ENCODE data around the gene NRSN2. TPM values are rescaled to one million over a fixed set of nuclear protein-coding genes. Genes with fewer than 3 reads are reported as not detected.

NRSN2 gene
- total RNA-seq, 4 donors from 2014 or later, result 3.7 to 13.8 (median 7.2) TPM

GRCh38 chr20:396252-396618 is 49.3 kb downstream of the NRSN2 start:
- H3K4me3 ChIP-seq, result no peak overlapping the region
- H3K9me3 ChIP-seq, result no peaks in the 10 kb centered on the region
- intact Hi-C loops (cut with DNase I), result no loop called here
- TF ChIP-seq POLR2A (IDR thresholded peaks at IDR 0.05), result no peak
- TF ChIP-seq, protein P1, sequence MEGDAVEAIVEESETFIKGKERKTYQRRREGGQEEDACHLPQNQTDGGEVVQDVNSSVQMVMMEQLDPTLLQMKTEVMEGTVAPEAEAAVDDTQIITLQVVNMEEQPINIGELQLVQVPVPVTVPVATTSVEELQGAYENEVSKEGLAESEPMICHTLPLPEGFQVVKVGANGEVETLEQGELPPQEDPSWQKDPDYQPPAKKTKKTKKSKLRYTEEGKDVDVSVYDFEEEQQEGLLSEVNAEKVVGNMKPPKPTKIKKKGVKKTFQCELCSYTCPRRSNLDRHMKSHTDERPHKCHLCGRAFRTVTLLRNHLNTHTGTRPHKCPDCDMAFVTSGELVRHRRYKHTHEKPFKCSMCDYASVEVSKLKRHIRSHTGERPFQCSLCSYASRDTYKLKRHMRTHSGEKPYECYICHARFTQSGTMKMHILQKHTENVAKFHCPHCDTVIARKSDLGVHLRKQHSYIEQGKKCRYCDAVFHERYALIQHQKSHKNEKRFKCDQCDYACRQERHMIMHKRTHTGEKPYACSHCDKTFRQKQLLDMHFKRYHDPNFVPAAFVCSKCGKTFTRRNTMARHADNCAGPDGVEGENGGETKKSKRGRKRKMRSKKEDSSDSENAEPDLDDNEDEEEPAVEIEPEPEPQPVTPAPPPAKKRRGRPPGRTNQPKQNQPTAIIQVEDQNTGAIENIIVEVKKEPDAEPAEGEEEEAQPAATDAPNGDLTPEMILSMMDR (IDR thresholded peaks at IDR 0.05), result no peak
- no peaks in the 10 kb centered on the region for H3K27me3 ChIP-seq
- H3K27ac ChIP-seq, result no peak overlapping the region
- no peaks in the 10 kb centered on the region for H3K4me1 ChIP-seq
- WGBS, 2 donors, result 80 to 100% methylated on average over 1 to 4 of the region's 24 CpGs
- H3K36me3 ChIP-seq, result peaks cover 0 to 68% (median 9%) of the 10 kb centered on the region in 3 donors
- no peak for DNase-seq

DNA sequence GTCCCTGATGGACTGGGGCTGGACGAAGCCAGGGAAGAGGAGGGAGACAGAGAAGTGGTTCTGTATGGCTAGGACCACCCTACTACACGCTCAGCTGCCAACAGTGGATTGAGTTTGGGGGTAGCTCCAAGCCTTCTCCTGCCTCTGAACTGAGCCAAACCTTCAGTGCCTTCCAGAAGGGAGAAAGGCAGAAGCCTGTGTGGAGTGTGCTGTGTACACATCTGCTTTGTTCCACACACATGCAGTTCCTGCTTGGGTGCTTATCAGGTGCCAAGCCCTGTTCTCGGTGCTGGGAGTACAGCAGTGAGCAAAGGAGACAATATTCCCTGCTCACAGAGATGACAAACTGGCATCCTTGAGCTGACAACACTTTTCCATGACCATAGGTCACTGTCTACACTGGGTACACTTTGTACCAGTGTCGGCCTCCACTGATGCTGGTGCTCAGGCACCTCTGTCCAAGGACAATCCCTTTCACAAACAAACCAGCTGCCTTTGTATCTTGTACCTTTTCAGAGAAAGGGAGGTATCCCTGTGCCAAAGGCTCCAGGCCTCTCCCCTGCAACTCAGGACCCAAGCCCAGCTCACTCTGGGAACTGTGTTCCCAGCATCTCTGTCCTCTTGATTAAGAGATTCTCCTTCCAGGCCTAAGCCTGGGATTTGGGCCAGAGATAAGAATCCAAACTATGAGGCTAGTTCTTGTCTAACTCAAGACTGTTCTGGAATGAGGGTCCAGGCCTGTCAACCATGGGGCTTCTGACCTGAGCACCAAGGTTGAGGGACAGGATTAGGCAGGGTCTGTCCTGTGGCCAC is 49.9 kb downstream of the NRSN2 start:
- intact Hi-C loops (cut with DNase I), result no loop called here
- Histone ChIP-seq H3K27me3 (no peaks in the 10 kb centered on the region), H3K9me3 (no peaks in the 10 kb centered on the region), H3K4me3 (no peak overlapping the region), H3K36me3 (peaks cover 0 to 63% (median 9%) of the 10 kb centered on the region in 3 donors), H3K27ac (no peak overlapping the region), H3K4me1 (no peaks in the 10 kb centered on the region)
- no peak for DNase-seq
- TF ChIP-seq, protein P1 (IDR thresholded peaks at IDR 0.05), result no peak
- no peak for TF ChIP-seq POLR2A (IDR thresholded peaks at IDR 0.05)
- WGBS, 2 donors, result 89% methylated on average over 2 to 3 of the region's 4 CpGs

DNA sequence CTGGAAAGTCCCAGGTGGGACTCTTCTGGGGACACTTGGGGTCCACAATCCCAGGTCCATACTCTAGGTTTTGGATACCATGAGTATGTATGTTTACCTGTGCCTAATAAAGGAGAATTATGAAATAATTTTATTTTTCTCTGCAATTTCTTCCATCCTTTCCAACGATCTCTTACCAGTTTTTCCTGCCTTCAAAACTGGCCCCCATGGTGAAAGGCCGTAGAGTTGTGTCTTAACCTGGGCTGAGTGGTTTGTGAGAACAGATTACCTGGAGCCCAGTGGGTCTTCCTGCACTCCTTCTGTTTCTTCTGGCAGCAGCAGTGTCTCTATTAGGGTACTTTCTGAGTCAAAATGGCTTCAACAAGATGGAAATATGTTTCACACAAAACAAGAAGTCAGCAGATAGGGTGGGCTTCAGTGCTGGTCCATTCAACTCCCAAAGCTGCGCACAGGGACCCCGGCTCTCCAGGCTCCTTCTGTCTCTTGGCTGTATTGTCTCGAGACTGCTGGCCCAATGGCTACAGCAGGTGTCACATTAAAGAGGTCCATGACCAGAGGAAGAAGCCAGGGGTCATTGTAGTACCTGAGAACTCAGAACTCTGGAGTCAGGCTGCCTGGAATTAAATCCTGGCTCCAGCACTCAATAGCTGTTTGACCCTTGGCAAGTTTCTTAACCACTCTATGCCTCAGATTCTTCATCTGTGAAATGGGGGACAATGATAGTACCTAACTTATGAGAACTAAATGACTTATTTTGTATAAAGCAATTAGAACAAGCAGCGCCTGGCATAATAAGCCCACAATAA is 50.7 kb downstream of the NRSN2 start:
- H3K27me3 ChIP-seq, result no peaks in the 10 kb centered on the region
- H3K27ac ChIP-seq, result no peak overlapping the region
- WGBS, 2 donors, result 74 to 91% methylated on average over 4 of the region's 6 CpGs
- H3K36me3 ChIP-seq, result peaks cover 0 to 54% (median 9%) of the 10 kb centered on the region in 3 donors
- H3K9me3 ChIP-seq, result no peaks in the 10 kb centered on the region
- TF ChIP-seq, protein P1 (IDR thresholded peaks at IDR 0.05), result no peak
- no peak for TF ChIP-seq POLR2A (IDR thresholded peaks at IDR 0.05)
- intact Hi-C loops (cut with DNase I), result no loop called here
- H3K4me1 ChIP-seq, result no peaks in the 10 kb centered on the region
- no peak overlapping the region for H3K4me3 ChIP-seq
- DNase-seq, result no peak

- Histone ChIP-seq H3K9me3 (no peaks in the 10 kb centered on the region), H3K4me1 (no peaks in the 10 kb centered on the region), H3K36me3 (peaks cover 0 to 38% (median 9%) of the 10 kb centered on the region in 3 donors), H3K27ac (no peak overlapping the region), H3K27me3 (no peaks in the 10 kb centered on the region), H3K4me3 (no peak overlapping the region)
- no peak for DNase-seq
- intact Hi-C loops (cut with DNase I), result no loop called here
- TF ChIP-seq POLR2A (IDR thresholded peaks at IDR 0.05), result no peak
- TF ChIP-seq, protein P1 (IDR thresholded peaks at IDR 0.05), result no peak
- 83 to 88% methylated on average over 6 to 9 of the region's 9 CpGs for WGBS, 2 donors
These were observed 52.3 kb downstream of the NRSN2 start for GRCh38 chr20:399182-399707.

GRCh38 chr20:400128-400453 is 53.2 kb downstream of the NRSN2 start:
- no peaks in the 10 kb centered on the region for H3K4me1 ChIP-seq
- no peak for TF ChIP-seq POLR2A (IDR thresholded peaks at IDR 0.05)
- TF ChIP-seq, protein P1 (IDR thresholded peaks at IDR 0.05), result no peak
- peaks cover 0 to 30% (median 9%) of the 10 kb centered on the region in 3 donors for H3K36me3 ChIP-seq
- H3K9me3 ChIP-seq, result no peaks in the 10 kb centered on the region
- no peak overlapping the region for H3K4me3 ChIP-seq
- DNase-seq, result no peak
- 40 to 50% methylated on average over 2 of the region's 2 CpGs for WGBS, 2 donors
- intact Hi-C loops (cut with DNase I), result no loop called here
- no peak overlapping the region for H3K27ac ChIP-seq
- H3K27me3 ChIP-seq, result no peaks in the 10 kb centered on the region
